Measurements from ENCODE around the gene CCDC71. TPM values are rescaled to one million over a fixed set of nuclear protein-coding genes. Genes with fewer than 3 reads are reported as not detected.
A peak's percentile ranks its signal among the peaks of the same experiment; 100 is the strongest.

The CCDC71 gene
- total and polyA plus RNA-seq, 7 donors = 12.6 to 26.8 (median 20.0) TPM

GRCh38 chr3:49122022-49122421, 44.1 kb downstream of the CCDC71 start:
- Histone ChIP-seq H3K4me1 (peaks cover 16% of the 10 kb centered on the region), H3K36me3 (ENCODE audit: insufficient read depth in 1 of 2, low read depth in 1 of 2) (peaks cover 8 to 78% of the 10 kb centered on the region in 2 donors), H3K9me3 (no peaks in the 10 kb centered on the region), H3K27ac (no peak overlapping the region), H3K27me3 (ENCODE audit: insufficient read depth in 3 of 3, low read length in 2 of 3) (no peaks in the 10 kb centered on the region), H3K4me3 (no peak overlapping the region)
- no peak for DNase-seq
- ATAC-seq = no peak
- intact Hi-C loops (cut with DNase I) = loop anchor here in 1 of 2 donors (5.0 kb wide), 1 partner anchor 45 kb away; the partner anchor contains the start of gene CCDC71
- 85 to 91% (median 87%) methylated on average over 12 of the region's 12 CpGs for WGBS, 3 donors
- no peak for TF ChIP-seq CTCF (IDR thresholded peaks at IDR 0.05)

GRCh38 chr3:49121132-49121736, 44.9 kb downstream of the CCDC71 start:
- no peak for DNase-seq
- peak overlapping the region; percentile 95 for H3K27ac ChIP-seq
- H3K4me1 ChIP-seq = peaks cover 16% of the 10 kb centered on the region
- peak overlapping the region; percentile 98 for H3K4me3 ChIP-seq
- intact Hi-C loops (cut with DNase I) = loop anchor here in 1 of 2 donors (5.0 kb wide), 1 partner anchor 46 kb away; the partner anchor contains the start of gene CCDC71
- peak in 1 of 4 donors; percentile 5 for ATAC-seq
- H3K9me3 ChIP-seq = no peaks in the 10 kb centered on the region
- WGBS, 3 donors = 52 to 63% (median 61%) methylated on average over 17 of the region's 17 CpGs
- H3K27me3 ChIP-seq (ENCODE audit: insufficient read depth in 3 of 3, low read length in 2 of 3) = no peaks in the 10 kb centered on the region
- TF ChIP-seq CTCF (IDR thresholded peaks at IDR 0.05) = no peak
- H3K36me3 ChIP-seq (ENCODE audit: insufficient read depth in 1 of 2, low read depth in 1 of 2) = peaks cover 8 to 78% of the 10 kb centered on the region in 2 donors

DNA sequence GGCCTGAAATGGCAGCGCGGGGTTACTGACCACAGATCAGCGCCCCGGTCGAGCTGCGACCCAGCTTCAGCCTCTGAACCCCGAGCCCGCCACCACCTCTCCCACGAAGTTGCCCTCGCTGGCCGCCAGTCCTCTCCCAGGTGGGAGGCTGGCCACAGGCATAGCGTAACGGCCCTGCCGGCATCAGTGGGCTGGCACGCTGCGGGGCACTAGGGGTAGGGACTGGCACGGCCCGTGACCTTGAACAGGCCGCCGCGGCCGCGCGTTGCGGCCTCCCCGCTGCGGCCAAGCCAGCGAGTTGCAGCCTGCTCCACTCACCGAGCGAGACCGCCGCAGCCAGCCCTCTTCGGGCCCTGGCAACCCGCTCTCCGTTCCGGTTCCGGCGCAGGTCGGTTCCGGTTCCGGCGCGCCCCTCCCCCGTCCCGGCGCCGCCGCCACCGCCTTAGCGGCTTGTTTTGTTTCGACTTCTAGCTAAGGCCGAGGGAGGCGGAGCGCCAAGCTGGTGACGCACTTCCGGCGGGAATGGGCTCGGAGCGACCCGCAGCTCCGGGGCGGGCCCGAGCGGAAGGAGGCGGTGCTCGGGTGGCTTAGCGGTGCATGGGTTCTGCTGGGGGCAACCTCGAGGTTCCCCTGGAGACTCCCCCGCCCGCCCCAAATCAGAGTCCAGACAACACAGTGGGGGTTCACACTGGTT, 45.5 kb downstream of the CCDC71 start, which contains the start of gene USP19:
TSS of gene USP19 (minus strand) at position 386 of the 694 bp plus-strand sequence. CDS start 1,678 bp downstream, outside the sequence.
- Histone ChIP-seq H3K9me3 (no peaks in the 10 kb centered on the region), H3K27me3 (ENCODE audit: insufficient read depth in 3 of 3, low read length in 2 of 3) (no peaks in the 10 kb centered on the region), H3K27ac (peak within 1 kb of the TSS; percentile 95), H3K36me3 (ENCODE audit: insufficient read depth in 1 of 2, low read depth in 1 of 2) (peaks cover 8 to 78% of the 10 kb centered on the region in 2 donors), H3K4me1 (peaks cover 16% of the 10 kb centered on the region), H3K4me3 (peak within 1 kb of the TSS; percentile 98)
- peak; percentile 91 to 95 (median 94) for ATAC-seq
- intact Hi-C loops (cut with DNase I) = loop anchor here in 1 of 2 donors (5.0 kb wide), 1 partner anchor 47 kb away; the partner anchor contains the start of gene CCDC71
- 1% methylated on average over 66 to 70 of the region's 70 CpGs for WGBS, 3 donors
- TF ChIP-seq CTCF (IDR thresholded peaks at IDR 0.05) = no peak
- peak; percentile 97 to 99 for DNase-seq

GRCh38 chr3:49120096-49120437, 46.1 kb downstream of the CCDC71 start:
- H3K4me1 ChIP-seq = peaks cover 16% of the 10 kb centered on the region
- peak overlapping the region; percentile 95 for H3K27ac ChIP-seq
- peak; percentile 2 to 20 (median 11) for ATAC-seq
- intact Hi-C loops (cut with DNase I) = loop anchor here in 1 of 2 donors (5.0 kb wide), 1 partner anchor 47 kb away; the partner anchor contains the start of gene CCDC71
- H3K4me3 ChIP-seq = peak overlapping the region; percentile 98
- no peaks in the 10 kb centered on the region for H3K27me3 ChIP-seq (ENCODE audit: insufficient read depth in 3 of 3, low read length in 2 of 3)
- peaks cover 8 to 78% of the 10 kb centered on the region in 2 donors for H3K36me3 ChIP-seq (ENCODE audit: insufficient read depth in 1 of 2, low read depth in 1 of 2)
- H3K9me3 ChIP-seq = no peaks in the 10 kb centered on the region
- no peak for TF ChIP-seq CTCF (IDR thresholded peaks at IDR 0.05)
- no peak for DNase-seq
- WGBS, 3 donors = 0% methylated on average over 7 to 9 of the region's 9 CpGs

All from psoas muscle (tissue), 8 donors.